CD4-positive, alpha-beta T cell treated with Interleukin-17A for 4 hours (primary cell): ENCODE results near the gene LGALS9B.
"Not testable (repeated sequence)": the region's sequence is repeated elsewhere in the genome, so short reads cannot be mapped to it uniquely, and the experiment has no call there.

Experiments used
- DNase-seq: peaks from one replicate; pipeline ENCODE4 v3.0.0-alpha.2; 2020; ENCODE audit warnings: mixed read lengths

Gene LGALS9B

GRCh38 chr17:20401306-20402022, 65.9 kb downstream of the LGALS9B start:
- DNase-seq = not testable (repeated sequence)

GRCh38 chr17:20400559-20401305, 66.6 kb downstream of the LGALS9B start:
- DNase-seq = not testable (repeated sequence)
